WTC11 (cell line): ENCODE results near the gene LUM. TPM values are rescaled to one million over a fixed set of nuclear protein-coding genes. Genes with fewer than 3 reads are reported as not detected.

ENCODE experiments used
- ATAC-seq: fragments of 200-7000 bp; cut with Tn5 transposase; 2 replicates; pipeline ENCODE4 v1.10.0; 2021; ENCODE audit warnings: mild to moderate bottlenecking, moderate library complexity
- CTCF ChIA-PET: fragments of 300-600 bp; sonication (Branson Sonifier 250); formaldehyde crosslinking; loops from one replicate; lab custom pipeline; 2021; ENCODE audit warnings: antibody characterized with exemption; lab: Charles Lee
- POLR2A ChIA-PET: fragments of 350-600 bp; sonication (Branson Sonifier 250); formaldehyde crosslinking; loops from one replicate; lab custom pipeline; 2021; ENCODE audit warnings: antibody characterized with exemption; lab: Charles Lee
- DNase-seq: peaks from one replicate; pipeline ENCODE4 v3.0.0; 2021; ENCODE audit warnings: low spot score
- H3K27ac Mint-ChIP-seq: 2 replicates; pipeline ENCODE4 v1.8.0; 2021; ENCODE audit warnings: mixed read lengths
- H3K27me3 Mint-ChIP-seq: 2 replicates; pipeline ENCODE4 v1.8.0; 2021; ENCODE audit warnings: low read depth, mild to moderate bottlenecking, moderate library complexity, mixed read lengths
- H3K36me3 Mint-ChIP-seq: 2 replicates; pipeline ENCODE4 v1.8.0; 2021; ENCODE audit warnings: mixed read lengths
- H3K4me1 Mint-ChIP-seq: 2 replicates; pipeline ENCODE4 v1.8.0; 2022; ENCODE audit warnings: mixed read lengths
- H3K4me3 Mint-ChIP-seq: 2 replicates; pipeline ENCODE4 v1.8.0; 2021; ENCODE audit warnings: mild to moderate bottlenecking, moderate library complexity, mixed read lengths
- H3K9me3 Mint-ChIP-seq: 2 replicates; pipeline ENCODE4 v1.8.0; 2021; ENCODE audit warnings: mixed read lengths
- ATF1 ChIP-seq: sonication (generic); formaldehyde crosslinking; IDR thresholded peaks from 2 replicates; pipeline ENCODE4 v1.8.1; 2023; ENCODE audit warnings: mild to moderate bottlenecking, moderate library complexity, missing genetic modification reagents
- ATF3 ChIP-seq: sonication (generic); formaldehyde crosslinking; conservative IDR thresholded peaks from 2 replicates; pipeline ENCODE4 v1.8.1; 2022; ENCODE audit warnings: mild to moderate bottlenecking, missing genetic modification reagents
- CREM ChIP-seq: sonication (generic); formaldehyde crosslinking; IDR thresholded peaks from 2 replicates; pipeline ENCODE4 v1.8.1; 2022; ENCODE audit warnings: mild to moderate bottlenecking, missing genetic modification reagents, moderate library complexity
- EMX1 ChIP-seq: fragments of 250-450 bp; sonication (Bioruptor Pico); IDR thresholded peaks from 2 replicates; pipeline ENCODE4 v1.8.0; 2021; ENCODE audit warnings: mild to moderate bottlenecking
- FOXJ3 ChIP-seq: sonication (generic); formaldehyde crosslinking; IDR thresholded peaks from 2 replicates; pipeline ENCODE4 v1.9.0; 2021; ENCODE audit warnings: missing genetic modification reagents, mild to moderate bottlenecking, borderline replicate concordance
- FOXP1 ChIP-seq: sonication (generic); formaldehyde crosslinking; IDR thresholded peaks from 2 replicates; pipeline ENCODE4 v1.8.0; 2022; ENCODE audit warnings: missing genetic modification reagents, mild to moderate bottlenecking, moderate library complexity, borderline replicate concordance
- FOXP4 ChIP-seq: sonication (generic); formaldehyde crosslinking; IDR thresholded peaks from 2 replicates; pipeline ENCODE4 v1.8.0; 2022; ENCODE audit warnings: mild to moderate bottlenecking, missing genetic modification reagents
- GRHL2 ChIP-seq: fragments of 250-450 bp; sonication (Bioruptor Pico); IDR thresholded peaks from 2 replicates; pipeline ENCODE4 v1.8.0; 2022; ENCODE audit warnings: mild to moderate bottlenecking, moderate library complexity; ENCODE audit not compliant: insufficient replicate concordance, severe bottlenecking
- IRF1 ChIP-seq: sonication (generic); formaldehyde crosslinking; IDR thresholded peaks from 2 replicates; pipeline ENCODE4 v1.8.0; 2023; ENCODE audit warnings: missing genetic modification reagents
- IRF2 ChIP-seq: sonication (generic); formaldehyde crosslinking; IDR thresholded peaks from 2 replicates; pipeline ENCODE4 v1.8.0; 2022; ENCODE audit warnings: low read depth, missing genetic modification reagents, borderline replicate concordance
- JUN ChIP-seq: sonication (generic); formaldehyde crosslinking; IDR thresholded peaks from 2 replicates; pipeline ENCODE4 v1.8.0; 2023; ENCODE audit warnings: mild to moderate bottlenecking, missing genetic modification reagents
- MXD4 ChIP-seq: fragments of 250-450 bp; sonication (Bioruptor Pico); IDR thresholded peaks from 2 replicates; pipeline ENCODE4 v1.8.0; 2021; ENCODE audit warnings: mild to moderate bottlenecking, moderate library complexity, borderline replicate concordance
- NFATC4 ChIP-seq: fragments of 250-450 bp; sonication (Bioruptor Pico); IDR thresholded peaks from 2 replicates; pipeline ENCODE4 v1.9.0; 2021; ENCODE audit warnings: mild to moderate bottlenecking
- NFE2L1 ChIP-seq: sonication (generic); formaldehyde crosslinking; IDR thresholded peaks from 2 replicates; pipeline ENCODE4 v1.8.1; 2023; ENCODE audit warnings: missing genetic modification reagents
- NFYB ChIP-seq: sonication (generic); formaldehyde crosslinking; conservative IDR thresholded peaks from 2 replicates; pipeline ENCODE4 v1.8.0; 2022; ENCODE audit warnings: low read depth, missing genetic modification reagents
- NR2C2 ChIP-seq: sonication (generic); formaldehyde crosslinking; IDR thresholded peaks from 2 replicates; pipeline ENCODE4 v1.8.0; 2022; ENCODE audit warnings: mild to moderate bottlenecking, missing genetic modification reagents
- PREB ChIP-seq: sonication (generic); formaldehyde crosslinking; IDR thresholded peaks from 2 replicates; pipeline ENCODE4 v1.8.1; 2022; ENCODE audit warnings: mild to moderate bottlenecking, missing genetic modification reagents, moderate library complexity, borderline replicate concordance
- SMAD4 ChIP-seq: sonication (generic); formaldehyde crosslinking; IDR thresholded peaks from 2 replicates; pipeline ENCODE4 v1.8.0; 2022; ENCODE audit warnings: mild to moderate bottlenecking, missing genetic modification reagents
- ZBTB43 ChIP-seq: sonication (generic); formaldehyde crosslinking; IDR thresholded peaks from 2 replicates; pipeline ENCODE4 v1.8.1; 2023; ENCODE audit warnings: mild to moderate bottlenecking, missing genetic modification reagents
- ZNF317 ChIP-seq: sonication (generic); formaldehyde crosslinking; IDR thresholded peaks from 2 replicates; pipeline ENCODE4 v1.8.1; 2023; ENCODE audit warnings: low read depth, mild to moderate bottlenecking, moderate library complexity, missing genetic modification reagents, borderline replicate concordance
- ZNF396 ChIP-seq: fragments of 250-450 bp; sonication (Bioruptor Pico); IDR thresholded peaks from 2 replicates; pipeline ENCODE4 v1.8.0; 2021; ENCODE audit warnings: mild to moderate bottlenecking, moderate library complexity, borderline replicate concordance
- ZNF512 ChIP-seq: sonication (generic); formaldehyde crosslinking; IDR thresholded peaks from 2 replicates; pipeline ENCODE4 v1.8.1; 2022; ENCODE audit warnings: missing genetic modification reagents, borderline replicate concordance
- ZSCAN18 ChIP-seq: fragments of 250-450 bp; sonication (Bioruptor Pico); IDR thresholded peaks from 2 replicates; pipeline ENCODE4 v2.1.2; 2022; ENCODE audit warnings: mild to moderate bottlenecking, moderate library complexity
- total RNA-seq: library from RNA; stranded (reverse); gene quantifications from 3 replicates; pipeline ENCODE4 v1.2.3, GENCODE V29; 2021

LUM gene
- total RNA-seq, 1 experiment from 2014 or later, result 0.28 TPM

- DNase-seq, result no peak
Measured at GRCh38 chr12:91143206-91143605, 31.9 kb upstream of the LUM start.

GRCh38 chr12:91142221-91142631 is 30.9 kb upstream of the LUM start:
- Mint-ChIP-seq H3K4me3 (no peak overlapping the region), H3K27me3 (no peaks in the 10 kb centered on the region), H3K27ac (no peak overlapping the region), H3K36me3 (no peaks in the 10 kb centered on the region), H3K4me1 (peaks cover 9% of the 10 kb centered on the region; the same call in 1 of the 2 replicates), H3K9me3 (no peaks in the 10 kb centered on the region)
- CTCF ChIA-PET, result no interaction called here
- POLR2A ChIA-PET, result no interaction called here
- ATAC-seq, result no peak
- no peak for DNase-seq
- TF ChIP-seq ZNF396 (CRISPR knock-in tag), result no peak
- no peak for TF ChIP-seq ZBTB43
- TF ChIP-seq ZSCAN18, result no peak
- TF ChIP-seq ATF3 (CRISPR knock-in tag), result no peak
- no peak for TF ChIP-seq FOXJ3
- no peak for TF ChIP-seq NFYB (CRISPR knock-in tag)
- no peak for TF ChIP-seq PREB (CRISPR knock-in tag)
- TF ChIP-seq SMAD4, result no peak
- TF ChIP-seq CREM (CRISPR knock-in tag), result no peak
- TF ChIP-seq ZNF512 (CRISPR knock-in tag), result no peak
- no peak for TF ChIP-seq ZNF317
- TF ChIP-seq IRF1 (CRISPR knock-in tag), result no peak
- no peak for TF ChIP-seq NR2C2 (CRISPR knock-in tag)
- TF ChIP-seq NFATC4 (CRISPR knock-in tag), result no peak

More at GRCh38 chr12:91143206-91143605, 31.9 kb upstream of the LUM start:
- no peaks in the 10 kb centered on the region for H3K27me3 Mint-ChIP-seq
- H3K27ac Mint-ChIP-seq, result no peak overlapping the region
- no peak for ATAC-seq
- ChIA-PET CTCF (no interaction called here), POLR2A (no interaction called here)
- H3K4me3 Mint-ChIP-seq, result no peak overlapping the region
- no peaks in the 10 kb centered on the region for H3K9me3 Mint-ChIP-seq
- no peaks in the 10 kb centered on the region for H3K36me3 Mint-ChIP-seq
- TF ChIP-seq FOXJ3 (no peak), PREB (CRISPR knock-in tag) (no peak), IRF2 (CRISPR knock-in tag) (no peak), ZNF396 (CRISPR knock-in tag) (no peak), GRHL2 (CRISPR knock-in tag) (no peak), FOXP1 (no peak), EMX1 (CRISPR knock-in tag) (no peak), MXD4 (no peak), NFE2L1 (no peak), ATF1 (CRISPR knock-in tag) (no peak), IRF1 (CRISPR knock-in tag) (no peak), FOXP4 (no peak), JUN (no peak)
- H3K4me1 Mint-ChIP-seq, result peaks cover 9% of the 10 kb centered on the region; the same call in 1 of the 2 replicates
